ENCODE measurements around the gene PPP4R3B.

GRCh38 chr2:55618275-55619055, 1.0 kb upstream of the PPP4R3B start:
- TF ChIP-seq TEAD2 (CRISPR knock-in tag; IDR thresholded peaks at IDR 0.05) (no peak), EP300 (IDR thresholded peaks at IDR 0.05; ENCODE audit: low read depth in 2 of 2, low read length in 2 of 2) (no peak), EP300 (CRISPR knock-in tag; IDR thresholded peaks at IDR 0.05; ENCODE audit: borderline replicate concordance) (no peak), ZBTB34 (CRISPR knock-in tag; IDR thresholded peaks at IDR 0.05) (no peak), FOXP1 (IDR thresholded peaks at IDR 0.05) (no peak), FOXP1 (CRISPR knock-in tag; IDR thresholded peaks at IDR 0.05) (no peak), FOXM1 (CRISPR knock-in tag; IDR thresholded peaks at IDR 0.05) (no peak), ZNF124 (CRISPR knock-in tag; IDR thresholded peaks at IDR 0.05) (no peak), PHF21A (CRISPR knock-in tag; IDR thresholded peaks at IDR 0.05) (no peak), MLX (CRISPR knock-in tag; IDR thresholded peaks at IDR 0.05) (no peak), CBX2 (IDR thresholded peaks at IDR 0.05; ENCODE audit: low read depth, low read length) (no peak), CBX2 (CRISPR knock-in tag; IDR thresholded peaks at IDR 0.05; ENCODE audit: low read depth) (no peak)
